SU-DHL-6 (cell line): ENCODE measurements around the gene TNRC6B.

Experiments used
- EZH2phosphoT487 ChIP-seq: fragments of 200-600 bp; sonication (generic), shearing (Covaris generic); conservative IDR thresholded peaks from 2 replicates; pipeline ENCODE4 v1.6.1; 2018; ENCODE audit warnings: mild to moderate bottlenecking, antibody characterized with exemption, low read length, moderate library complexity, mixed read lengths
- TF ChIP-seq, protein P1 (sequence below): fragments of 200-600 bp; sonication (generic); IDR thresholded peaks from one replicate; pipeline ENCODE4 v1.5.1; 2017; ENCODE audit warnings: antibody characterized with exemption, mild to moderate bottlenecking, low read length, moderate library complexity; ENCODE audit not compliant: insufficient read depth, poor library complexity, severe bottlenecking

DNA sequence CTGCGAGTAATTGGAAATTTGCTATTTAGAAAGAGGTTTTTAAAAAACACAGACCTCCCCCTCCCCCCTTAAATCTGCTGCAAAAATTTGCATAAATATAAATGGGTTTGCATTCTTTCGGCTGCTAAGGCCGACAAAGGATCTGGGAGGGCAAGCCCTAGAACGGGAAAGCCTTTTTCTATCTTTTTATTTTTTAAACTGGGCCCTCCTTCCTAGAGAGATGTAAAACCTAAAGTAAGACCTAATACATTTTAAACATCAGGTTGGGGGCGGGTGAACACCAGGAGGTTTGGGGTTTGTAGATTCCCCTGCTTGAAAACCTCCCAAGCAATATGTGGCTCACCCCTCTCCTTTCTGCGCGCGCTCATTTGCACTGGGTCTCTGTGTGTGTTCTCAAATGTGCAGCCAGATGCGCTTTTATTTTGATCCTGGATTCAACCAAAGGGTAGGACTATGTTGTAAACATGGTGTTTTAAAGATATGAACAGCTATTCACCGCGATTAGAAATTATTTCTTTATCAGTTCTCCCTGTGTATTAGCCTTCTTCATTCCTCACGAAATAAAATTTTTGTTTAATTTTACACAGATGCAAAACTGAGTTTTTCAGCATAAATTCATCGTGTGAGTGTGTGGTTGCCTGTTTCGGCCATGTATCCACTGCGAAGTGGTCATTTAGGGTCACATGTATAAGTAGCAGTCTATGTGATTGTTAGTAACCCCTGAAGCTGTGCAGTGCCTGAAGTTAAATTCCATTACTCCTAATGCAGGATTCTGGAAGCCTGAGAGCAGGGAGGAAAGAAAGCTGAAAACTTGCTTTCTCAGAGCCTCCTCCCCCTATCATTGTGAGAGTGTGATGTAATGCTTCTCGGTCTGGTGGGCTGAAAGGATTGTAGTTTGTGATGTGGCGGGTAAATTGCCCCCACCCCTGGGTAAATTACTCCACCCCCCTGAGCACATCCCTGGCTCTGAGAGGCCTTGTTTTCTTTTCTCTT, 988 bp downstream of the TNRC6B start:
- TF ChIP-seq, protein P1, sequence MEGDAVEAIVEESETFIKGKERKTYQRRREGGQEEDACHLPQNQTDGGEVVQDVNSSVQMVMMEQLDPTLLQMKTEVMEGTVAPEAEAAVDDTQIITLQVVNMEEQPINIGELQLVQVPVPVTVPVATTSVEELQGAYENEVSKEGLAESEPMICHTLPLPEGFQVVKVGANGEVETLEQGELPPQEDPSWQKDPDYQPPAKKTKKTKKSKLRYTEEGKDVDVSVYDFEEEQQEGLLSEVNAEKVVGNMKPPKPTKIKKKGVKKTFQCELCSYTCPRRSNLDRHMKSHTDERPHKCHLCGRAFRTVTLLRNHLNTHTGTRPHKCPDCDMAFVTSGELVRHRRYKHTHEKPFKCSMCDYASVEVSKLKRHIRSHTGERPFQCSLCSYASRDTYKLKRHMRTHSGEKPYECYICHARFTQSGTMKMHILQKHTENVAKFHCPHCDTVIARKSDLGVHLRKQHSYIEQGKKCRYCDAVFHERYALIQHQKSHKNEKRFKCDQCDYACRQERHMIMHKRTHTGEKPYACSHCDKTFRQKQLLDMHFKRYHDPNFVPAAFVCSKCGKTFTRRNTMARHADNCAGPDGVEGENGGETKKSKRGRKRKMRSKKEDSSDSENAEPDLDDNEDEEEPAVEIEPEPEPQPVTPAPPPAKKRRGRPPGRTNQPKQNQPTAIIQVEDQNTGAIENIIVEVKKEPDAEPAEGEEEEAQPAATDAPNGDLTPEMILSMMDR, result no peak
- no peak for TF ChIP-seq EZH2phosphoT487
